H9 (cell line): Measurements from ENCODE around the gene NEXN. TPM values are rescaled to one million over a fixed set of nuclear protein-coding genes. Genes with fewer than 3 reads are reported as not detected.

Experiments used
- DNase-seq: peaks from one replicate; pipeline ENCODE4 v3.0.0-alpha.2; 2017
- H2AFZ ChIP-seq: one replicate; pipeline ENCODE4 v1.6.1; 2013; ENCODE audit warnings: mild to moderate bottlenecking, low read length, control low read depth, moderate library complexity
- H2AK5ac ChIP-seq: 2 replicates; pipeline ENCODE4 v1.6.1; 2013; ENCODE audit warnings: low read length, control low read depth, mixed read lengths; ENCODE audit not compliant: insufficient read length
- H2BK120ac ChIP-seq: one replicate; pipeline ENCODE4 v1.6.1; 2013; ENCODE audit warnings: low read depth, mild to moderate bottlenecking, low read length, control low read depth, inconsistent platforms; ENCODE audit not compliant: poor library complexity, severe bottlenecking
- H2BK12ac ChIP-seq: 2 replicates; pipeline ENCODE4 v1.6.1; 2013; ENCODE audit warnings: low read length, control low read depth, mixed read lengths, low read depth; ENCODE audit not compliant: insufficient read length
- H2BK15ac ChIP-seq: 2 replicates; pipeline ENCODE4 v1.6.1; 2013; ENCODE audit warnings: low read depth, low read length, control low read depth
- H2BK20ac ChIP-seq: one replicate; pipeline ENCODE4 v1.6.1; 2013; ENCODE audit warnings: low read depth, mild to moderate bottlenecking, low read length, control low read depth, inconsistent platforms; ENCODE audit not compliant: poor library complexity, severe bottlenecking
- H2BK5ac ChIP-seq: 2 replicates; pipeline ENCODE4 v1.6.1; 2013; ENCODE audit warnings: low read length, control low read depth, mixed read lengths; ENCODE audit not compliant: insufficient read length
- H3K14ac ChIP-seq: 2 replicates; pipeline ENCODE4 v1.6.1; 2013; ENCODE audit warnings: low read length, control low read depth; ENCODE audit not compliant: insufficient read depth
- H3K18ac ChIP-seq: 2 replicates; pipeline ENCODE4 v1.6.1; 2013; ENCODE audit warnings: low read depth, mild to moderate bottlenecking, mixed read lengths, low read length, control low read depth; ENCODE audit not compliant: insufficient read length
- H3K23ac ChIP-seq: 2 replicates; pipeline ENCODE4 v1.6.1; 2013; ENCODE audit warnings: low read length, control low read depth, mixed read lengths, low read depth; ENCODE audit not compliant: insufficient read length
- H3K23me2 ChIP-seq: 2 replicates; pipeline ENCODE4 v1.6.1; 2013; ENCODE audit warnings: low read depth, mild to moderate bottlenecking, mixed read lengths, low read length, control low read depth; ENCODE audit not compliant: insufficient read length, poor library complexity, severe bottlenecking
- H3K27ac ChIP-seq: 2 replicates; pipeline ENCODE4 v1.5.1; 2013; ENCODE audit warnings: low read length, control low read depth, mixed read lengths, low read depth; ENCODE audit not compliant: insufficient read length
- H3K27me3 ChIP-seq: 2 replicates; pipeline ENCODE4 v1.6.1; 2013; ENCODE audit warnings: low read length, control low read depth, inconsistent platforms; ENCODE audit not compliant: insufficient read depth
- H3K4ac ChIP-seq: 2 replicates; pipeline ENCODE4 v1.6.1; 2013; ENCODE audit warnings: low read depth, mild to moderate bottlenecking, control low read depth, inconsistent platforms, low read length, moderate library complexity
- H3K4me1 ChIP-seq: 2 replicates; pipeline ENCODE4 v1.6.1; 2013; ENCODE audit warnings: low read length, control low read depth, inconsistent platforms; ENCODE audit not compliant: insufficient read depth
- H3K4me2 ChIP-seq: 2 replicates; pipeline ENCODE4 v1.6.1; 2013; ENCODE audit warnings: low read length, control low read depth, mixed read lengths; ENCODE audit not compliant: insufficient read length, insufficient read depth
- H3K56ac ChIP-seq: 2 replicates; pipeline ENCODE4 v1.6.1; 2013; ENCODE audit warnings: low read depth, mild to moderate bottlenecking, mixed read lengths, low read length, control low read depth; ENCODE audit not compliant: insufficient read length
- H3K79me1 ChIP-seq: 2 replicates; pipeline ENCODE4 v1.6.1; 2013; ENCODE audit warnings: low read depth, mild to moderate bottlenecking, moderate library complexity, low read length, control low read depth, inconsistent platforms; ENCODE audit not compliant: insufficient read depth, poor library complexity, severe bottlenecking
- H3K79me2 ChIP-seq: 2 replicates; pipeline ENCODE4 v1.6.1; 2013; ENCODE audit warnings: low read length, control low read depth, inconsistent platforms; ENCODE audit not compliant: insufficient read depth
- H3K9ac ChIP-seq: 2 replicates; pipeline ENCODE4 v1.6.1; 2013; ENCODE audit warnings: low read length, control low read depth, mixed read lengths; ENCODE audit not compliant: insufficient read length; ENCODE audit errors: extremely low read depth
- H3K9me3 ChIP-seq: one replicate; pipeline ENCODE4 v1.6.1; 2013; ENCODE audit warnings: low read depth, low read length, inconsistent platforms; ENCODE audit not compliant: control insufficient read depth
- H3T11ph ChIP-seq: one replicate; pipeline ENCODE4 v1.6.1; 2013; ENCODE audit warnings: mild to moderate bottlenecking, low read length, control low read depth, inconsistent platforms
- H4K20me1 ChIP-seq: one replicate; pipeline ENCODE4 v1.6.1; 2013; ENCODE audit not compliant: control insufficient read depth, insufficient read length, insufficient read depth
- H4K5ac ChIP-seq: 2 replicates; pipeline ENCODE4 v1.6.1; 2013; ENCODE audit warnings: low read depth, mild to moderate bottlenecking, mixed read lengths, low read length, control low read depth; ENCODE audit not compliant: insufficient read length
- H4K8ac ChIP-seq: replicated peaks from 2 replicates; pipeline ENCODE4 v1.6.1; 2013; ENCODE audit warnings: low read length, control low read depth, mixed read lengths, low read depth; ENCODE audit not compliant: insufficient read length
- H4K91ac ChIP-seq: 2 replicates; pipeline ENCODE4 v1.6.1; 2013; ENCODE audit warnings: low read depth, mild to moderate bottlenecking, moderate library complexity, mixed read lengths, low read length, control low read depth; ENCODE audit not compliant: insufficient read length
- H3K27ac Mint-ChIP-seq, 3 experiments: 2 replicates in 2 of 3; 3 replicates in 1 of 3; pipeline ENCODE4 v1.8.0; 2020 to 2021; ENCODE audit warnings: mixed read lengths in 3 of 3, mild to moderate bottlenecking in 1 of 3, moderate library complexity in 1 of 3
- H3K27me3 Mint-ChIP-seq: 2 replicates; pipeline ENCODE4 v1.8.0; 2021; ENCODE audit warnings: low read depth, mild to moderate bottlenecking, moderate library complexity, mixed read lengths
- H3K36me3 Mint-ChIP-seq, 3 experiments: 2 replicates in 2 of 3; 3 replicates in 1 of 3; pipeline ENCODE4 v1.8.0; 2020 to 2021; ENCODE audit warnings: low read depth in 3 of 3, mixed read lengths in 3 of 3; ENCODE audit not compliant: insufficient read depth in 1 of 3
- H3K4me1 Mint-ChIP-seq, 2 experiments: 2 replicates each; pipeline ENCODE4 v1.8.0; 2020; ENCODE audit warnings: mixed read lengths in 2 of 2
- H3K4me3 Mint-ChIP-seq, 2 experiments: 2 replicates in 1 of 2; 3 replicates in 1 of 2; pipeline ENCODE4 v1.8.0; 2020 to 2021; ENCODE audit warnings: mild to moderate bottlenecking in 2 of 2, mixed read lengths in 2 of 2, moderate library complexity in 1 of 2
- H3K9me3 Mint-ChIP-seq, 2 experiments: 2 replicates in 1 of 2; 3 replicates in 1 of 2; pipeline ENCODE4 v1.8.0; 2020; ENCODE audit warnings: mild to moderate bottlenecking in 2 of 2, mixed read lengths in 2 of 2, moderate library complexity in 1 of 2
- CTCF ChIP-seq: fragments of 200-600 bp; sonication (generic); conservative IDR thresholded peaks from 3 replicates; pipeline ENCODE4 v1.8.0; 2021; ENCODE audit warnings: antibody characterized with exemption, mild to moderate bottlenecking
- total RNA-seq: library from RNA; stranded (reverse); gene quantifications from 2 replicates; pipeline ENCODE4 v1.2.1, GENCODE V29; 2021

The NEXN gene
- total RNA-seq, 1 experiment from 2014 or later = 3.2 TPM

GRCh38 chr1:77986810-77987209, 98.4 kb downstream of the NEXN start:
- no peak overlapping the region for H3K27ac ChIP-seq
- Mint-ChIP-seq H3K4me1 (peaks cover 39 to 43% of the 10 kb centered on the region in 2 experiments), H3K36me3 (peaks cover 2 to 9% (median 3%) of the 10 kb centered on the region in 3 experiments; a peak in 3 of 7 replicates)

More at GRCh38 chr1:77986810-77987209, 98.4 kb downstream of the NEXN start:
- Histone ChIP-seq H3T11ph (no peak overlapping the region), H4K20me1 (no peaks in the 10 kb centered on the region), H3K4ac (no peak overlapping the region), H2AFZ (no peak overlapping the region), H2AK5ac (no peak overlapping the region), H2BK20ac (no peak overlapping the region), H2BK15ac (no peak overlapping the region), H4K5ac (no peak overlapping the region), H2BK12ac (no peak overlapping the region), H3K4me1 (no peaks in the 10 kb centered on the region), H2BK120ac (no peak overlapping the region), H3K9ac (no peak overlapping the region), H2BK5ac (no peak overlapping the region), H4K8ac (no peak overlapping the region), H3K4me2 (no peak overlapping the region), H3K79me1 (no peaks in the 10 kb centered on the region), H3K9me3 (no peaks in the 10 kb centered on the region), H3K18ac (no peak overlapping the region), H3K79me2 (peaks cover 9% of the 10 kb centered on the region; the same call in 1 of the 2 replicates), H4K91ac (no peak overlapping the region), H3K14ac (no peak overlapping the region), H3K27me3 (no peaks in the 10 kb centered on the region), H3K23me2 (no peaks in the 10 kb centered on the region), H3K23ac (no peak overlapping the region), H3K56ac (no peak overlapping the region)
- no peak for TF ChIP-seq CTCF
- Mint-ChIP-seq H3K27me3 (no peaks in the 10 kb centered on the region), H3K9me3 (no peaks in the 10 kb centered on the region), H3K27ac (no peak overlapping the region), H3K4me3 (no peak overlapping the region)
- DNase-seq = no peak
